ENCODE results near the gene SLC8A2.

The SLC8A2 gene

DNA sequence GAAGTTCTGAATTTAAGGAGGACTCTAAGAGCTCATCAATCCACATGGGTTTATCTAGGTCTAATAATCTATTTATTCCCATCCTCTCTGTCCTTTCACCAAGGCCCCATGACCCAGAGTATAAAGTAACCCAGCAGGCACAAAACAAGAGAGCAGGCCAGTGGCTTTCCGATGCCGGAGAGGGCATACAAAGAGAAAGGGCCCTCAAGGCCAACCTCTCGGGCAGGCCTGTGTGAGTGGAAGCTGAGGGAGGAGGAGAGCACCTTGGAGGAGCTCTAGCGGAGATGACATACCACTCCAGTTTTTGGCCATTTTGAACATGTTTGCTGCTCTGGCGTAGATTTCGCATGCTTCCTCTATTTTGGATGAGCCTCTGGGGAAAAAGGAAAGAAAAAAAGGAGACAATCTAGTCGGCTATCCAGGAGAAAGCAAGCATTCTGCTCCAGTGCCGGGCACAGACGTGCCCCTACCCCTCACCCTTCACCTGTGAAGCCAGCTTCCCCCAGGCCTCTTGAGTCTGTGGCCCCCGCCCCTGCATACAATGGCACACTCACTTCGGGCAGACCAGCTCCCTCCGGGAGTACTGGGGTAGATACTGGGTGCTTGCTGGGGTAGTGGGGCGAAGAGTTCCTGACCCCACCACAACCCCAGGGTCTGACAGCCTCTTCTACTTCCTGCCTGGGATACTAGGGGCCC, 31.6 kb upstream of the SLC8A2 start:
- DNase-seq = no peak

- no peak for DNase-seq
These were observed 28.5 kb upstream of the SLC8A2 start for GRCh38 chr19:47499863-47500830.

GRCh38 chr19:47499371-47499770, 27.7 kb upstream of the SLC8A2 start:
- no peak for DNase-seq

DNA sequence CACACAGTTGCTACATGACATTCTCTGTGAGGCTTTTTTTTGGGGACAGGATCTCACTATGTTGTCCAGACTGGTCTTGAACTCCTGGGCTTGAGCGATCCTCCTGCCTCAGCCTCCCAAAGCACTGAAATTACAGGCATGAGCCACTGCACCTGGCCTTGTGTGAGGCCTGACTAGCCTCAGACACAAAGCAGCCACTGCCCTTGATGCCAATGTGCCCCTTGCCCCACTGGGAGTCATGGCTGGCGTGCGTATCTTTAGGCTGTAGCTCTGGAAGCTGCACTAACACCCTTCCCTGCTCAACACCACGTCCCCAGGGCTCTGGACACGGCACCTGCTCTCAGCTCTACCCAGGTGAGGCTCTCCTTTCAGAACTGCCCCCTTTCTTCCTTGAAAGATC, 26.9 kb upstream of the SLC8A2 start:
- no peak for DNase-seq

DNA sequence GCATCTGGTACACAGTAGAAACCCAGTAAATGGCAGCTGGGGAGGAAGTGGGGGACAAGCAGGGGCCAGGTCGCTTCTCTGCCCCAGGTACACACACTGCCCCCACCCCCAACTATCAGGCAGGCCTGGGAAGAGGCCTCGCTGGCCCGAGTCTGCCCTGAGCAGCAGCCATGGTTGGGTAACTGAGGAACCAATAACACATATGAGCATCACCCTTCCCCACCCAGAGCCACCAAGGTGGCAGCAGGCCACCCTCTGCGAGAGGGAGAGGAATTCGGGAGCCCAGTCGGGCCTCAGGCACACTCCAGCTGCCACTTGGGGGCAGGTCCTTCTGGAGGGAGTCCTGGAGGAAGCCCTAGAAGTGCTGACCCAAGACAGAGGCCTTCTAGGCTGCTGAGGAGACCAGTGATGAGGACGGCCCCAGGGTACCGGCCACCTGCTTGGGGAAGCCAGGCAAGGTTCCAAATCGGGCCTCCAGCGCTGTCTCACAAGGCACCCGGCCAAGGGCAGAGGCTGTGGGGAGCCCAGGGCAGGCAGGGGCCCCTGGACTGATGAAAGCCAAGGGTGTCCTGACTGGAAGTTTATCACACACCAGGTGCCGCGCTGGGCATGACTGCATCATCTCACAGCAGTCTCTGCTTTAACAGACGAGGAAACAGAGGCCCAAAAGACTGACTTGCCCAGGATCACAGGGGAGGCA, 26.3 kb upstream of the SLC8A2 start:
- DNase-seq = no peak

- DNase-seq = no peak
These were observed 25.5 kb upstream of the SLC8A2 start for GRCh38 chr19:47497050-47497766.

- no peak for DNase-seq
These were observed 24.0 kb upstream of the SLC8A2 start for GRCh38 chr19:47495478-47496372.

DNA sequence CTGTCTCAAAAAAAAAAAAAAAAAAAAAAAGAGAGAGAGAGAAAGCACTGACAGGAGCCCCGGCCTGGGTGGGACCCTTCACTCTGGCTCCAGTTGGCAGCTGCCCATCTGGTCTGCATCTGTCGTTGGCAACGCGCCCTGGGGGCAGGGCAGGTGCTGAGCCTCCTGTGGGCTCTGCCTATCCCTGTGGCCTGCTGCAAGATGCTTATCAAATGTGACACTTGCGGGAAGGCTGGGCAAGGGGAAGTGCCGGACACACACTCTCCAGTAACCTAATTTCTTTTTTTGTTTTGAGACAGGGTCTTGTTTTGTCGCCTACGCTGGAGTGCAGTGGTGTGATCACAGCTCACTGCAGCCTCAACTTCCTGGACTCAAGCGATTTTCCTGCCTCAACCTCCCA, 23.0 kb upstream of the SLC8A2 start:
- DNase-seq = no peak

- no peak for DNase-seq
These were observed 22.5 kb upstream of the SLC8A2 start for GRCh38 chr19:47494211-47494547.

DNA sequence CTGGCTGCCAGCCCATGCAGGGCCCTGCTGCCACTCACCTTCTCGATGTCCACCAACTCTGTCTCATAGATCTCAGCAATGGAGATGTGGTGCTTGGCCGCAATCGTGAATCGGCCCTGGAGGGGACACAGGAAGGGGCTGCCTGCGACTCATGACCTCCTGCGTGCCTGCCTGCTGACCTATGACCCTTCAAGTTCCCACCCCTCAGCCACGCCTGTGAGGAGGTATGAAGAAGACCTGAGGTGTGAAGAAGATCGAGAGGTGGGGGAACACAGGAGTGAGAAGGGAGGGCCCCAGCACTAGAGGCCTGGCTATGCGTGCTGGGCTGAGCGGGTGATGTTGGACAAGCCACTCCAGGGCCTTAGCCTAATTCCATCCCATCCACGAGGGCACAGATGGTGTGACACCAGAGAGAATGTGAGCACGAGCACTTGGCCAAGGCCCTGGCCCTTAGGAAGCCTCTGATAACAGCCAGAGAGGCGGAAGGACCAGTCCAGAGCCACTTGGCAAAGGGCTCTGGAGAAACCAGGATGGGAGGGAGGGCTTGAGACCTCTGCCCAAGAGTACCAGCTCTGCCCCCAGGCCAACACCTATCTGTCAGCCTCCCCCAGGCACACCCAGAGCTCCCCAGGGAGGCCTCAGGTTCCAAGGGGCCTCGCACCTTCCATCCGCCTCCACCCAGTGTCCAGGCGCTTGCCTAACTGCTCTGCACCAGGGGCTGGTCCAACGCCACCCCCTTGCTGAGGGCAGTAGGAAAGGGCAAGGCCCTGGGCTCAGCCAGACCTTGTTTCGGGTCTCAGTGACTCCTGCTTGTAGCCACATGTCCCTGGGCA, 21.9 kb upstream of the SLC8A2 start:
- no peak for DNase-seq

DNA sequence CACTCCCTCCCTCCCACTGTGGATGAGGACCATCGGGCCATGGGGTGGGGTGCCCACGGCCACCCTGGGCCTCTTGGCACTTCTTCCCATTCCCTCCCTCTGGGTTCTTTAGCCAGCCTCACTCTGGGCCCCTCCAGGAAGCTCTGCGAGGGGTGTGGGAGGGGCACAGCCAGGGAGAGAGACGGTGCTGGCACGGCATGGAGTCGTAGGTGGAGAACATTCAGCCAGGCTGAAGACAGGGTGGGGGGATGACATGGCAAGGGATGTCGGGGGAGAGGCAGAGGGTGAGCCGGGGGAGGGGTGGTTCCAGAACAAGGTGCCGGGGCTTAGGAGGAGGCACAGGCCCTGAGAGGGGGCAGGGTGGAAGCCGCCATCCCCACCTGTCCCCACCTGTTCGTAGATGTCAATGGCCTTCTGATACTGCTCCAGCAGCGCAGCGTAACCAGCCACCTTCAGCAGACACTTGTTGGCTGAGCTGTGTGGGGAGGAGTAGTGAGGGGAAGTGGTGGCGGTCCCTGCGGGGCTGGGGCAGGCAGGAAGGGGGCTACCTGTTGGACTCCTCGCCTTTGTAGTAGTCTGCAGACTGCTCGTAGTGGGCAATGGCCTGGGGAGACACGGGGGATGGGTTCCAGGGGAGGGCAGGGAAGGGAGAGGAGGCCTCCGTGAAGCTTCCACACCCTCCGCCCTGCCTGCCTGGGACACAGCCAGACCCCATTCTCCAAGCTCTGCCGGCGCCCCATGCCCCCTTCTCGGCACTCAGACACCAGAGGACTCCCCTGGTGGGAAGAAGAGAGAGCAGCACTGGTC, 21.1 kb upstream of the SLC8A2 start:
- no peak for DNase-seq

DNA sequence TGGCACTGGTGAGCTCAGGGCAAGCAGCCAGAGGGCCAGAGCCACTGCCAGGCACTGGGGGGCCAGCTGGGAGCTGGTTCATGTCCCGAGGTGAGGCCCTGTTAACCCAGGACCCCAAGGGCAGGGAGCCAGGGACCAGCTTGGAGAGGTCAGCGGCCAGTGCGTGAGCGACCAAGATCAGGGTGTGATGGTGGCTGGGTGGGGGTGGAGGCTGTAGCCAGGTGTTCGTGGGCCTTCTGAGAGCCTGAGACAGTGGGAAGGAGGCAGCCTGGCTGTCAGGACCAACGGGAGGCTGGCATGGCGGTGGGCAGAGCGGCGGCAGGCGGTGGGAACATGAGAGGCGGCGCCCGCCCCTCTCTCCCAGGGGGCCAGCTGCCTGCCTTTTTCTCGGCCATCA, 20.4 kb upstream of the SLC8A2 start:
- no peak for DNase-seq

DNA sequence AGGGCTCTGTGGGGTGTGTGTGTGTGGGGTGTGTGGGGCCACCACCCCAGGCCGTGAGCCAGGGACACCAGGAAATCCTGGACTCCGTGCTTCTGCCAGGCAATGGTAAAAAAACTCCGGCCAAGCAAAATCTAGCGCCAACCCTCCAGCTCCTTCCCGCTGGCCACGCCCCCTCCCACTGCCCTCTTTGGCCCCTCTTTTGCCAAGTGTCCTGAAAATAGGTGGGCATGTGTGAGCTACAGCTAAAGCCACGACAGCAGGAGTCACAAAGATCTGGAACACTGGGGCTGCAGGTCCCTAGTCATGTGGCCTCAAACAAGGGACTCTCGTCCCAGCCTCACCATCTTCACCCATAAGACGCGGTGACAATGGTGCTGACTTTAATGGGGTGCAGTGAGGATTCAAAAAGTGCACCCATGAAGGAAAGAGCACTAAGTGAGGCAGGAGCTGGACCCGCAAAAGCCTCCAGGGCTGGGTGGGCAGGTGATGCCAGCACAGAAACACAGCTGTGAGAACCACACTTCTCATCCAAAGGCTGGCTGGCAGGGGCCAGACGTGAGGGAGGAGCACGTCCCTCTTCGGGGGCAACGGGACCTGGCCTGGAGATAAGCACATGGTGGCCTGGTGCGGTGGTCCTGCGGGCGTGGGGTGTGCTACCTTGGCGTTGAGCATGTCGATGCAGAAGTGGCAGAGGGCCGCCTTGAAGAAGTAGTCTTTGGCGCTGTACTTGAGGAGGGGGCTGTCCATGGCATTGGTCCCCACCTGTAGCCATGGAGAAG, 19.9 kb upstream of the SLC8A2 start:
- DNase-seq = no peak

DNA sequence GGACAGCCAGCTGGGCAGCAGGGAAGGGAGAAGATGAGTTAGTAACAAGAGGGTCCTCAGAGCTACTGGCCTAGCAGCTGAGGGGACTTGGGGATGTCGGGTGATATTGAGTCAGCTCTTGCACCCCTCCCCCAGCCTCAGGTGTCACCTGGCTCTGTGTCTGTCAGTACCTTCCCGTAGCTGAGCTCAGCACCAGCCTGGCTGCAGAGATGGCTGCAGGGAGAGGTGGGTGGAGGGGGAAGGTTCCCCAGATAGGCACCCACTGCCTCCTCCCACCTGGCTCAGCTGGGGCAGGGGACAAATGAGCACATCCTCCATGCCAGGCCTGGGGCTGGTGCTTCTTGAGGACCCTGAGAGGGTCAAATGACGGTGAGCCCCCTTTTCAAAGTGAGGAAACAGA, 19.2 kb upstream of the SLC8A2 start:
- no peak for DNase-seq

DNA sequence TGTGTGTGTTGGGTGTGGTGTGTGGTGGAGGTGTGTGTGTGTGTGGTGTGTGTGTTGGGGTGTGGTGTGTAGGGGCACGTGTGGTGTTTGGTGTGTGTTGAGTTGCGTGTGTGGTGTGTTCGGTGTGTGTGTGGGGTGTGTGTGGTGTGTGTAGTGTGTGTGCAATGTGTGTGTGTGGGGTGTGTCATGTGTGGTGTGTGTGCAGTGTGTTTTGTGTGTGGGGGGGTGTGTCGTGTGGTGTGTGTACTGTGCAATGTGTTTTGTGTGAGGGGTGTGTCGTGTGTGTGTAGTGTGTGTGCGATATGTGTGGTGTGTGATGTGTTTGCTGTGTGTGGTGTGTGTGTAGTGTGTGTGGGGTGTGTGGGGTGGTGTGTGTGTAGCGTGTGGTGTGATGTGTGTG, 18.3 kb upstream of the SLC8A2 start:
- DNase-seq = no peak

DNA sequence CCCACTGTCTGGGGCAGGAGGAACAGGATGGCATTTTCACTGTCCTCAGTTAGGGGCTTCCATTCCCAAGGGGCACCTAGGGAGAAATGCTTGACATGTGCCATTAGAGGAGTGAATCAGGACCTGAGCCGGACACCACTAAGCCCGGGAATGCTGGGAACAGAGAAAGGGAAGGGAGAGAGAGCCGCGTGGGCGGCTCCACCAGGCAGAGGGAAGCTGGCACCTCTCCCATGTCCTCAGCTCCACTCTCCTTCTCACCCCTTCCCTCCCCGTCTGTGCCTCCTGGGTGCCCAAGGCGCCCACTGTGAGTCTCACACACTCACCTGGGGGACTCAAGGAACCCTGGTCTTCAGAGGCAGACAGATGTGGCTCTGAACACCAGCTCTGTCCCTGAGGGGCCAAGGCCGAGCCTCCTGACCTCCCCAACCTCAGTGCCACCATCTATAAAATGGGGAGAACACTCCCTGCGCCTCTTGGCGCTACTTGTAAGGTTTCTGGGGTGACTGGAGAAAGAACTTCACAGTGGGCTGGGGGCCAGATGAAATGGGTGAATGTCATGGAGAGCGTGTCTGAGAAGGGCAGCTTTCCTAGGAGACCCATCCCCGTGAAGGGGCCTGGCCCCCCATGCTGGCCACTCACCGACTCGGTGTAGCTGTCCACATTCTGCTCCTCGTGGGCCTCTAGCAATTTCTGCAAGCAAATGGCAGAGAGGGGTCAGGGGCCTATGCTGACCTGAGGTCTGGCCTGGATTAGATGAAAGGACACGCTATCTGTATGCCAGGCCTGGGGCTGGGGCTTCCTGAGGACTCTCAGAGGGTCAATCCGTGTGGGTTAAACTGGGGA, 17.6 kb upstream of the SLC8A2 start:
- no peak for DNase-seq

GRCh38 chr19:47487551-47488515, 16.1 kb upstream of the SLC8A2 start:
- no peak for DNase-seq

Data from activated CD8-positive, alpha-beta memory T cell treated with anti-CD3 and anti-CD28 coated beads, Interleukin-2, amount 50 U/mL, for 48 hours (primary cell).